GM18867 (cell line): ENCODE data around the gene LAMTOR2.
A peak's percentile ranks its signal among the peaks of the same experiment; 100 is the strongest.

Experiments
- ATAC-seq: cut with Tn5 transposase; IDR thresholded peaks from one replicate; pipeline ENCODE4 v1.9.1; 2021; ENCODE audit warnings: mild to moderate bottlenecking, moderate library complexity; ENCODE audit not compliant: unreplicated experiment

The LAMTOR2 gene

GRCh38 chr1:156096640-156097391 is 42.2 kb downstream of the LAMTOR2 start:
- peak; percentile 66 for ATAC-seq

GRCh38 chr1:156097499-156098178 is 43.1 kb downstream of the LAMTOR2 start:
- no peak for ATAC-seq

- no peak for ATAC-seq
Measured at GRCh38 chr1:156098784-156099183, 44.2 kb downstream of the LAMTOR2 start.

- no peak for ATAC-seq
Measured at GRCh38 chr1:156099282-156099681, 44.7 kb downstream of the LAMTOR2 start.

- no peak for ATAC-seq
Measured at GRCh38 chr1:156100205-156100995, 45.8 kb downstream of the LAMTOR2 start.

GRCh38 chr1:156101880-156102279 is 47.3 kb downstream of the LAMTOR2 start:
- ATAC-seq = no peak

GRCh38 chr1:156102633-156103511 is 48.3 kb downstream of the LAMTOR2 start:
- ATAC-seq = no peak

GRCh38 chr1:156103521-156103947 is 49.0 kb downstream of the LAMTOR2 start:
- ATAC-seq = no peak

- no peak for ATAC-seq
Measured at GRCh38 chr1:156104065-156104810, 49.7 kb downstream of the LAMTOR2 start.

- no peak for ATAC-seq
Measured at GRCh38 chr1:156104861-156105832, 50.6 kb downstream of the LAMTOR2 start.

GRCh38 chr1:156106624-156107488 is 52.3 kb downstream of the LAMTOR2 start:
- peak; percentile 9 for ATAC-seq

- no peak for ATAC-seq
Measured at GRCh38 chr1:156108057-156108456, 53.5 kb downstream of the LAMTOR2 start.
